BJ (cell line): Measurements from ENCODE around the gene SSH2. TPM values are rescaled to one million over a fixed set of nuclear protein-coding genes. Genes with fewer than 3 reads are reported as not detected.

Experiments used
- CTCF ChIA-PET: fragments of 350-600 bp; formaldehyde crosslinking; extraction: SDS; loops from one replicate; lab custom pipeline; 2021; ENCODE audit warnings: antibody characterized with exemption, inconsistent platforms; lab: Yijun Ruan, JAX
- POLR2A ChIA-PET: fragments of 300-600 bp; sonication (Branson Sonifier 250); formaldehyde crosslinking; extraction: SDS; loops from one replicate; lab custom pipeline; 2021; ENCODE audit warnings: antibody characterized with exemption; lab: Charles Lee
- DNase-seq: peaks from one replicate; pipeline ENCODE4 v3.0.0-alpha.2; 2011; ENCODE audit warnings: low read depth
- H3K27me3 ChIP-seq: 2 replicates; pipeline ENCODE4 v1.6.0; 2011; ENCODE audit warnings: low read length; ENCODE audit not compliant: control insufficient read depth, insufficient read depth
- H3K36me3 ChIP-seq: 2 replicates; pipeline ENCODE4 v1.5.1; 2011; ENCODE audit warnings: low read length; ENCODE audit not compliant: control insufficient read depth, insufficient read depth
- H3K4me3 ChIP-seq: 2 replicates; pipeline ENCODE4 v1.5.1; 2011; ENCODE audit warnings: low read depth, mild to moderate bottlenecking, control low read depth, low read length
- polyA plus RNA-seq: library from polyadenylated mRNA; depleted of rRNA; stranded (reverse); fragments of >200 nt; gene quantifications from 2 replicates; pipeline ENCODE4 v1.2.3, GENCODE V29; 2011
- TF ChIP-seq, protein P1 (sequence below): IDR thresholded peaks from 2 replicates; pipeline ENCODE4 v1.5.1; 2011; ENCODE audit warnings: low read depth, mild to moderate bottlenecking, control low read depth, inconsistent platforms, low read length, moderate library complexity; ENCODE audit not compliant: insufficient read depth

The SSH2 gene
- polyA plus RNA-seq, 1 experiment: 5.7 TPM

- peaks cover 7% of the 10 kb centered on the region for H3K36me3 ChIP-seq
- no peak overlapping the region for H3K4me3 ChIP-seq
- TF ChIP-seq, protein P1, sequence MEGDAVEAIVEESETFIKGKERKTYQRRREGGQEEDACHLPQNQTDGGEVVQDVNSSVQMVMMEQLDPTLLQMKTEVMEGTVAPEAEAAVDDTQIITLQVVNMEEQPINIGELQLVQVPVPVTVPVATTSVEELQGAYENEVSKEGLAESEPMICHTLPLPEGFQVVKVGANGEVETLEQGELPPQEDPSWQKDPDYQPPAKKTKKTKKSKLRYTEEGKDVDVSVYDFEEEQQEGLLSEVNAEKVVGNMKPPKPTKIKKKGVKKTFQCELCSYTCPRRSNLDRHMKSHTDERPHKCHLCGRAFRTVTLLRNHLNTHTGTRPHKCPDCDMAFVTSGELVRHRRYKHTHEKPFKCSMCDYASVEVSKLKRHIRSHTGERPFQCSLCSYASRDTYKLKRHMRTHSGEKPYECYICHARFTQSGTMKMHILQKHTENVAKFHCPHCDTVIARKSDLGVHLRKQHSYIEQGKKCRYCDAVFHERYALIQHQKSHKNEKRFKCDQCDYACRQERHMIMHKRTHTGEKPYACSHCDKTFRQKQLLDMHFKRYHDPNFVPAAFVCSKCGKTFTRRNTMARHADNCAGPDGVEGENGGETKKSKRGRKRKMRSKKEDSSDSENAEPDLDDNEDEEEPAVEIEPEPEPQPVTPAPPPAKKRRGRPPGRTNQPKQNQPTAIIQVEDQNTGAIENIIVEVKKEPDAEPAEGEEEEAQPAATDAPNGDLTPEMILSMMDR: no peak
- CTCF ChIA-PET: interaction anchor here (0.6 to 3.2 kb wide), 3 partner anchors 11 to 168 kb away, joined by 3 to 15 read pairs (median 11); no protein-coding TSS in a partner anchor
- no peaks in the 10 kb centered on the region for H3K27me3 ChIP-seq
- POLR2A ChIA-PET: no interaction called here
- no peak for DNase-seq
These were observed 302.1 kb downstream of the SSH2 start for GRCh38 chr17:29627951-29628350.

DNA sequence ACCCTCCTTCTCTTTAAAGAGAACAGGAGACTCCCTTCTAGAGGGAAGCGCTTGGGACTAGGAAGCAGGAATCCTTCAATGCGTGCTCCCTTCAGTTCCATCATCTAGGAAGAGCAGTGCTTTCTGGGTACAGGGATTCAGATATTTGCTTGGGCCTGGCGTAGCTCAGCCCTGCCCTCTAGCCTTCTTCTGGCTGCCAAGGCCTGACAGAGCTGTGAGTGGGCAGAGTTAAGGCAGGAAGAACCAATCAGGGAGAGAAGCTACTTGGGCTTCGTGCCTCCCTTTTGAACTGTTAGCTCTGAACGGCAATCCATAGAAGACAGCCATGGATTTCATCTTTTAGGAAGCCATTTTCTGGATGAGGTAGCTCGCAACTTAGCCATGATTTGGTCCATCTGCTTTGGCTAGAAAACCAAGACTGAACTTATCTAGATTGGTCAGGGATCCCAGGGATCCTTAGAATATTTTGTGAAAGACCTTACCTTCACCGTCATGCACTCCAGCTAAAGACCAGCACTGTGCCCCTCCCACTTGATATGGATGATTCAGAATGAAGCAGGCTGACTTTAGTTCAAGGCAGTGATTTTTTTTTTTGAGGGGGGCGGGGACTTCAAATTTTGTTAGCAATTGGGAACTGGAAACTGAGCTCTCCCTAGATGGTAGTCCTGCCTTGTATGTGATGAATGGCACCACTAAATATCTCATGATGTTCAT lies 304.8 kb downstream of the SSH2 start:
- POLR2A ChIA-PET: interaction anchor here (0.6 kb wide), 1 partner anchor 11 kb away, joined by 4 read pairs; no protein-coding TSS in a partner anchor
- no peak for DNase-seq

GRCh38 chr17:29624586-29624985 lies 305.4 kb downstream of the SSH2 start:
- no peaks in the 10 kb centered on the region for H3K27me3 ChIP-seq
- no peak for DNase-seq
- H3K36me3 ChIP-seq: no peaks in the 10 kb centered on the region
- no peak overlapping the region for H3K4me3 ChIP-seq
- ChIA-PET POLR2A (no interaction called here), CTCF (interaction anchor here (0.6 to 3.2 kb wide), 6 partner anchors 10 to 396 kb away, joined by 3 to 19 read pairs (median 4); no protein-coding TSS in a partner anchor)
- TF ChIP-seq, protein P1: no peak

More for the DNA sequence above, 304.8 kb downstream of the SSH2 start:
- CTCF ChIA-PET: interaction anchor here (0.6 to 3.2 kb wide), 6 partner anchors 9 to 395 kb away, joined by 3 to 19 read pairs (median 4); no protein-coding TSS in a partner anchor
- no peaks in the 10 kb centered on the region for H3K36me3 ChIP-seq
- no peaks in the 10 kb centered on the region for H3K27me3 ChIP-seq
- no peak overlapping the region for H3K4me3 ChIP-seq
- TF ChIP-seq, protein P1: 0 out of 2 replicates have a peak, but pooled peaks have one; percentile 3

DNA sequence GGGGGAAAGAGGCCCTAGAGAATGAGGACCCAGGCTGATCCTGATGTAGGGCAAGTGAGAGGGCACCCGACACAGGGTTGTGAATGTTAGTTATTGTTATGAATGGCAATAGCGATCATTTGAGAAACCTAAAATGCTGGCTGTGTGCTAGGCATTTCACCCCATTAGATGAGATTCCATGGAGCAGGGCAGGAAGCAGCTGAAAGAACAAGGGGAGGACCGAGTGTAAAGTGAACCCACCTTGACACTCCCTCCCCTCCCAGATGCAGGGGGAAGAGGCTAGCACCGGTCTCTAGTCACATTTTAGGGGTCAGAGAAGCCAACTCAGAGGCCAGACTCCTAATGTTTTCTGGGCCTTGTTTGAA lies 306.8 kb downstream of the SSH2 start:
- ChIA-PET CTCF (interaction anchor here (0.8 to 1.2 kb wide), 3 partner anchors 17 to 156 kb away, joined by 3 to 4 read pairs (median 4); no protein-coding TSS in a partner anchor), POLR2A (no interaction called here)
- DNase-seq: no peak
- Histone ChIP-seq H3K27me3 (no peaks in the 10 kb centered on the region), H3K4me3 (no peak overlapping the region), H3K36me3 (no peaks in the 10 kb centered on the region)
- TF ChIP-seq, protein P1: no peak
